HG03571 (cell line): ENCODE data around the gene RPL10.
"Not testable (repeated sequence)": the region's sequence is repeated elsewhere in the genome, so short reads cannot be mapped to it uniquely, and the experiment has no call there.

Experiments used
- ATAC-seq: cut with Tn5 transposase; IDR thresholded peaks from one replicate; pipeline ENCODE4 v1.9.1; 2021; ENCODE audit not compliant: unreplicated experiment

Gene RPL10

GRCh38 chrX:154399527-154400368, 1.6 kb downstream of the RPL10 start:
- ATAC-seq, result no peak

DNA sequence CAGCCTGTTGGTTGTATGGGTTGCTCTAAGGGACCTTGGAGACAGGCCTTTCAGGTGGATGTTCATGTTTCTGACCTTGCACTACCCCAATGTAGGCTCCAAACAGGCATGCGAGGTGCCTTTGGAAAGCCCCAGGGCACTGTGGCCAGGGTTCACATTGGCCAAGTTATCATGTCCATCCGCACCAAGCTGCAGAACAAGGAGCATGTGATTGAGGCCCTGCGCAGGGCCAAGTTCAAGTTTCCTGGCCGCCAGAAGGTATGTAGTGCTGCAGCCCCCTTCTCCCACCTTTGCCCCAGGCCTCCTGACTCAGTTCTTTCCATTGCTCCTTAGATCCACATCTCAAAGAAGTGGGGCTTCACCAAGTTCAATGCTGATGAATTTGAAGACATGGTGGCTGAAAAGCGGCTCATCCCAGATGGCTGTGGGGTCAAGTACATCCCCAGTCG, 2.2 kb downstream of the RPL10 start:
- not testable (repeated sequence) for ATAC-seq

DNA sequence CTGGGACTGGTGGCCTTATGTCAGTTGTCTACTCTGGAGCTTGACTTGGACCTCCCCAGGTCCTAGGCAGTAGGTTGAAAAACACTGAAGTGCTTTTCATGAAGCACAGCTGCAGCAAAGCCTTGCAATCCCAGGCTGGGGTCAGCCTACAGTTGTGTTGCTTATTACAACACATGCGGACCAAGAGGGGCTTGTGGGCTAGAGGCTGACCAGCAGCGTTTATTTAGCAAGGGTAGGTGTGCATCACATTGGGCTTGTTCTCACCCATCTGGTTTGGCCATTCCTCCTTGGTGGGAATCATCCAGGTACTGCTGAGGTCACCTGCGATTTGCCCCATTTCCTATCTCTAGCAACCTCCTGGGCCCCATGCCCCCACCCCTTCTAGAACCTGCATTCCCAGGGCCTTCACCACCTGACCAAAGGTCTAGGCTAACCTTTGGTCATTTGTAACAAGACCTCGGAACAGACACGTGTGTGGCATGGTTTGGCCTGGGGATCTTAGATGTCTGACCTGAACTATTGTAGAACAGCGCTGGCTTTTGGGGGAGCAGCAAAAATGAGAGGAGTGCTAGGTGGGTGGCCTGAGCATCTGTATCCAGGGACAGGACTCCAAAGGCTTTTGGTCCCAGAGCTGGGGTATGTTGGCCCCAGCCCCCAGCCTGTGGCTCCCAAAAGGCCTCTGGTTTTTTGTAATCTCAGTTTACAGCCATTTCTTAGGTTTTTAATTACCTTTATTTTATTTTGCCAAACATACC, 3.0 kb downstream of the RPL10 start:
- no peak for ATAC-seq

DNA sequence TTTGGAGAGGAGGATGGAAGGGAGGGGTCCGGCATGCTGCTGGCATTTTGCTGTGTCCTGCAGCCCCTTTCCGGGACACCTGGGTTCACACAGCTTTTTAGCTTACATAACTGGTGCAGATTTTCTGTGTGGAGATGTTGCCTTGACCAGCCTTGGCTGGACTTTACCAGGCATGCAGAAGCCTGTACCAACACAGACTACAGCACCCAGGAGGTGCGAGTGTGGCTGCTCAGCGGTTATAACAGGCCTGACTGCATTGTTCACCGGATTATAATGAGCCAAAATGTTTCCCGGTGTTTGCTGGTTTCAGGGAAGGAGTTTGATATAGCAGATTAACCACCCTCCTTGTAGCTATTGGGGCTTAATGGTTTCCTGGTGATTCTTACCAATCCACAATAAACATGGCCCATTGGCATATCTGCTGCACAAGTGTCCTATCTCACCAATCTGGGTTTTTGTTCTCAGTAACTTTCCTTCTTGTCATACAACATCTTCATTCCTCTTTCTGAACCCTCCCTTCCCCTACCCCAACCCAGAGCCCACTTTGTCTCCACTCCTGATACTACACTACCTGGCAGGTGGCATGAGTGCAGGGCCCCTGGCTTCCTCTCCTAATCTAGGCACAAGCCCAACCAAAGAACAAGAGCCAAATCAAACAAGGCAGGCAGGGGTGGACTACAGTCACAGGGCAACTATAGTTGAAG, 3.9 kb downstream of the RPL10 start:
- no peak for ATAC-seq

GRCh38 chrX:154402622-154403127, 4.5 kb downstream of the RPL10 start:
- no peak for ATAC-seq

GRCh38 chrX:154403192-154403591, 5.0 kb downstream of the RPL10 start:
- no peak for ATAC-seq

DNA sequence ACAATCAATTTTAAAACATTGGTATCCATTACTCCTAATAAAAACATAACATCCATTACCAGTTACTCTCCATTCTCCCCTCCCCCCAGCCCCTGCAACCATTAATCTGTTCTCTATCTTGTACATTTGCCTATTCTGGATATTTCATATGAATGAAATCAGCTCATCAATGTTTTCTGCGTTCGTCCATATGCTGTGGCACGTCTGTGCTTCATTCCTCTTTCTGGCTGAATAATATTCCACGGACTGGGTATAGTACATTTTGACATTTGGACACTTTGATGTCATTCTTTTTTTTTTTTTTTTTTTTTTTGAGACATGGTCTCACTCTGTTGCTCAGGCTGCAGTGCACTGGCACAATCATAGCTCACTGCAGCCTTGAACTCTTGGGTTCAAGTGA, 5.7 kb downstream of the RPL10 start:
- ATAC-seq, result no peak

DNA sequence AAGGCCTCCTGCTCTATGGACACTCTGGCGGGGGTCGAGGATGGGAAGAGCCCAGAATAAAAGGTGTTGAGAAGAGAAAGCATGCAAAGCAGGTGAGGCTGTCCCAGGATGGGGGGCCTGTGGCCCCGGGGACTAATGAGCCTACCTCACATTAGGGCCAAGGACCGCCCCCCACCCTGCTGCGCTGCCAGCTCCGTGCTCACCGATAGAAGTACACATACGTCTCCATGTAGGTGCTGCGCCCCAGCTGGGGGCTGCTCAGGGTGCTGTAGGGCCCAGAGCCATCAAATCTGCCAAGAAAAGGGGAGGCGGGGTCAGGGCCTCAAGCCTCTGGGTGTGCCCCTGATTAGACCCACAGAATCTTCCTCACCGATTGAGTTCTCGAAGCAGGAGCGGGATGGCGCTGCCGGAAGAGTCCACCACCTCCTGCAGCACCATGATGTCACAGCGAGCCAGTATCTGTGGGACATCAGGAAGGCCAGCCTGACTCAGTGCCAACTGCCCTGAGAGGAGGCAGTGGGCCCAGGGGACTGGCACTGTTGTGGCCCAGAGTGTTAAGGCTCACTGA, 6.5 kb downstream of the RPL10 start:
- ATAC-seq, result no peak

- ATAC-seq, result no peak
These were observed 10.6 kb downstream of the RPL10 start for GRCh38 chrX:154408659-154409221.

DNA sequence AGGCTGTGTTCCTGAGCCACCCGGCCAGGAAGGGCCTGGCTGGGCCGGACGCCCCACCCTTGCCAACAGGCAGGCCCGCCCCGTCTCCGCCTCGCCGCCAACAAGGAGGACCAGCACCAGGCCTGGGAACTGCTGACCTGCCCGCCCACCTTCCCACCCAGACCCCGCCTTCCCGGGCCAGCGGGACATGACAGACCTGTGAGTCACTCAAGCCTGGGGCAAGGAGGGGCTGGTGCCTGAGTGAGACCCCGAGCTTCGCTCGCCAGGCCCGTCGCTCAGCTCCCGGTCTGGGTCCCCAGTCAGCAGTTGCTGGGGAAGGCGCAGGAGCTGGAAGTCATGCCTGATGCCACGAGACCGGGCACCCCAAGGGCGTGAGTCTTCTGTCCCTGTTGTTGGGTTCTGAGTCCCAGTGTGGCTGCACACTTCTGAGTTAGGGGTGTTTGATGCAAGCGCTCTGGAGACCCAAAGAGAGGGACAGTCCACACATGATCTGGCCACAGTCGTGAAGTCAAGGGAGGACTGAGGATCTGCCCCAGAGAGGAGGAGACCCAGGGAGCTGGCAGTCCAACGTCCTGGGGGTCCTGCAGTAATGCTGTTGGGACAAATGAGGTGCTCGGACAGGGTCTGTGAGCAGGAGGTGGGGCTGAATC, 11.2 kb downstream of the RPL10 start, which contains the start of gene DNASE1L1:
Gene DNASE1L1, minus strand, starts transcription at position 33 of the 650 bp plus-strand sequence. CDS start 3,686 bp downstream, outside the sequence.
- ATAC-seq, result no peak

GRCh38 chrX:154411981-154412340, 13.8 kb downstream of the RPL10 start:
- ATAC-seq, result peak; percentile 60

DNA sequence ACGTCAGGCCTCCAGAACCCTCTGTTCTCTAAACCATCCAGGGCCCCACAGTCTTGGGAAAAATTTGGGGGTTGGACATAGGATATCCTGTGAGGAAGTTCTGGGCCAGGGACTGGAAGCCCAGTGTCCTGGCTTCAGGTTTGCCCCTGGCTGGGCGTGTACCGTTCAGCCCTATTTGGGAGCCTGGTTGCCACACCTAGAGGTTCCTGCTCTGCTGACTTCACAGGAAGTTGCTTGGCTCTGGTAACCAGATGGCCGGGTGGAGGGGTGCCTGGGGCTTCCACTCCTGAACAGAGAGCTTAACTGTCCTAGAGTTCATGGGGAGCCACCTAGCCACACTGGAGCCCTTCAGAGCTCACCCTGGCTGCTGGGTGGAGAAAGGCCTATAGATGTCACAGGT, 14.3 kb downstream of the RPL10 start:
- no peak for ATAC-seq

- ATAC-seq, result no peak
These were observed 15.0 kb downstream of the RPL10 start for GRCh38 chrX:154413142-154413541.

GRCh38 chrX:154417157-154417556, 19.0 kb downstream of the RPL10 start:
- ATAC-seq, result no peak

DNA sequence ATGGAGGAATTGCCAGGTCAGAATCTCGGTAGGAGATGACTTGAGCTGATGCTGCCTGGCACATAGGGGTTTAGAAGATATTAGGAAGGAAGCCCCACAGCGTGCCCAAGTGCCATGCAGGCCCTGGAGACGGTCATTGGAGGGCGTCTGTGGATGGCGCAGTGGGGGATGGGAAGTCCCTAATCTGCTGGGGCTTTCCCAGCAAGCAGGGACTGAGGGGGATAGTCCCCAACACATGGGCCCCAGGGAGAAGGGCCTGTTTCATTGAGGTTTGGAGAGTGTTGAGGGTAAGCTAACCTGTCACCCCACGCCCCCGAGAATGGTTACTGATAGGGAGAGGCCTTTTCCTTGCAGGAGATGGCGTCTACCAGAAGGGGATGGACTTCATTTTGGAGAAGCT, 21.0 kb downstream of the RPL10 start:
- no peak for ATAC-seq

GRCh38 chrX:154419688-154420401, 21.7 kb downstream of the RPL10 start:
- ATAC-seq, result no peak

GRCh38 chrX:154420402-154420756, 22.2 kb downstream of the RPL10 start:
- no peak for ATAC-seq

DNA sequence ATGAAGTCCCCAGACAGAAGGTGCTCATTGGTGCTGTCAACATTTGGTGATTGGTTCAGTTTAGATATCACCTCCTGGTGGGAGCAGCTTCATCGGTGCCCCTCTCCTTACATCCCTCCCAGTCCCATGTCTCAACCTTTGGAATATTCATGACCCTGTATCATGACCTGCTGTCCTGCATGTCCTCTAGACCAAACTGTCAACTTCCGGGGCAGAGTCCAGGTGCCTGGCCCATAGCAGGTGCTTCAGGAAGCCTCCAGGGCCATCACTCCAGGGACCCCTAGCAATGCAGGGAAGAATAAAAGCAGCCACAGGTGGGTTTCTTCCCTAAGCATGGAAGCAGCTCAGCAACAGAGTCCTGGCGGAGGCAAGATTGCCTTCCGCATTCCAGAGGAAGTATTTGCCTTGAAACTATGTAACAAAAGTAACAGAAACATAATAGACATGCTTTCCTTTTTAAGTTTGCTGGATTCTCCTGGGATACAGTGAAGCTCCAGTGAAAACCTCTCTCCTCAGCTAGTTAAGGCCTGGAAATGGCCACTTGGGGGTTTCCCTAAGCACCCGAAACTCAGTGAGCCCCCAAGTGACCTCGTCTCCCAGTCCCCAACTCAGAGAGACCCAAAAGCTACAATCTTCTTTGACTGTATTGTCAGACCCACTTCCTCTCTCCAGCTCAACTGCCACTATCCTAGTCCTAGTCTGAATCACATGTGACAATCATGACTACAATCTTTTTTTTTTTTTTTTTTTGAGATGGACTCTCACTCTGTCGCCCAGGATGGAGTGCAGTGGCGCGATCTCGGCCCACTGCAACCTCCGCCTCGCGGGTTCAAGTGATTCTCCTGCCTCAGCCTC, 29.0 kb downstream of the RPL10 start:
- ATAC-seq, result no peak
